H9 (cell line): ENCODE data around the gene HTR7. TPM values are rescaled to one million over a fixed set of nuclear protein-coding genes. Genes with fewer than 3 reads are reported as not detected.

Experiments used
- DNase-seq: peaks from one replicate; pipeline ENCODE4 v3.0.0-alpha.2; 2017
- H2AFZ ChIP-seq: one replicate; pipeline ENCODE4 v1.6.1; 2013; ENCODE audit warnings: mild to moderate bottlenecking, low read length, control low read depth, moderate library complexity
- H2AK5ac ChIP-seq: 2 replicates; pipeline ENCODE4 v1.6.1; 2013; ENCODE audit warnings: low read length, control low read depth, mixed read lengths; ENCODE audit not compliant: insufficient read length
- H2BK120ac ChIP-seq: one replicate; pipeline ENCODE4 v1.6.1; 2013; ENCODE audit warnings: low read depth, mild to moderate bottlenecking, low read length, control low read depth, inconsistent platforms; ENCODE audit not compliant: poor library complexity, severe bottlenecking
- H2BK12ac ChIP-seq: 2 replicates; pipeline ENCODE4 v1.6.1; 2013; ENCODE audit warnings: low read length, control low read depth, mixed read lengths, low read depth; ENCODE audit not compliant: insufficient read length
- H2BK15ac ChIP-seq: 2 replicates; pipeline ENCODE4 v1.6.1; 2013; ENCODE audit warnings: low read depth, low read length, control low read depth
- H2BK20ac ChIP-seq: one replicate; pipeline ENCODE4 v1.6.1; 2013; ENCODE audit warnings: low read depth, mild to moderate bottlenecking, low read length, control low read depth, inconsistent platforms; ENCODE audit not compliant: poor library complexity, severe bottlenecking
- H2BK5ac ChIP-seq: 2 replicates; pipeline ENCODE4 v1.6.1; 2013; ENCODE audit warnings: low read length, control low read depth, mixed read lengths; ENCODE audit not compliant: insufficient read length
- H3K14ac ChIP-seq: 2 replicates; pipeline ENCODE4 v1.6.1; 2013; ENCODE audit warnings: low read length, control low read depth; ENCODE audit not compliant: insufficient read depth
- H3K18ac ChIP-seq: 2 replicates; pipeline ENCODE4 v1.6.1; 2013; ENCODE audit warnings: low read depth, mild to moderate bottlenecking, mixed read lengths, low read length, control low read depth; ENCODE audit not compliant: insufficient read length
- H3K23ac ChIP-seq: 2 replicates; pipeline ENCODE4 v1.6.1; 2013; ENCODE audit warnings: low read length, control low read depth, mixed read lengths, low read depth; ENCODE audit not compliant: insufficient read length
- H3K23me2 ChIP-seq: 2 replicates; pipeline ENCODE4 v1.6.1; 2013; ENCODE audit warnings: low read depth, mild to moderate bottlenecking, mixed read lengths, low read length, control low read depth; ENCODE audit not compliant: insufficient read length, poor library complexity, severe bottlenecking
- H3K27ac ChIP-seq: 2 replicates; pipeline ENCODE4 v1.5.1; 2013; ENCODE audit warnings: low read length, control low read depth, mixed read lengths, low read depth; ENCODE audit not compliant: insufficient read length
- H3K27me3 ChIP-seq: 2 replicates; pipeline ENCODE4 v1.6.1; 2013; ENCODE audit warnings: low read length, control low read depth, inconsistent platforms; ENCODE audit not compliant: insufficient read depth
- H3K4ac ChIP-seq: 2 replicates; pipeline ENCODE4 v1.6.1; 2013; ENCODE audit warnings: low read depth, mild to moderate bottlenecking, control low read depth, inconsistent platforms, low read length, moderate library complexity
- H3K4me1 ChIP-seq: 2 replicates; pipeline ENCODE4 v1.6.1; 2013; ENCODE audit warnings: low read length, control low read depth, inconsistent platforms; ENCODE audit not compliant: insufficient read depth
- H3K4me2 ChIP-seq: 2 replicates; pipeline ENCODE4 v1.6.1; 2013; ENCODE audit warnings: low read length, control low read depth, mixed read lengths; ENCODE audit not compliant: insufficient read length, insufficient read depth
- H3K56ac ChIP-seq: 2 replicates; pipeline ENCODE4 v1.6.1; 2013; ENCODE audit warnings: low read depth, mild to moderate bottlenecking, mixed read lengths, low read length, control low read depth; ENCODE audit not compliant: insufficient read length
- H3K79me1 ChIP-seq: 2 replicates; pipeline ENCODE4 v1.6.1; 2013; ENCODE audit warnings: low read depth, mild to moderate bottlenecking, moderate library complexity, low read length, control low read depth, inconsistent platforms; ENCODE audit not compliant: insufficient read depth, poor library complexity, severe bottlenecking
- H3K79me2 ChIP-seq: 2 replicates; pipeline ENCODE4 v1.6.1; 2013; ENCODE audit warnings: low read length, control low read depth, inconsistent platforms; ENCODE audit not compliant: insufficient read depth
- H3K9ac ChIP-seq: 2 replicates; pipeline ENCODE4 v1.6.1; 2013; ENCODE audit warnings: low read length, control low read depth, mixed read lengths; ENCODE audit not compliant: insufficient read length; ENCODE audit errors: extremely low read depth
- H3K9me3 ChIP-seq: one replicate; pipeline ENCODE4 v1.6.1; 2013; ENCODE audit warnings: low read depth, low read length, inconsistent platforms; ENCODE audit not compliant: control insufficient read depth
- H3T11ph ChIP-seq: one replicate; pipeline ENCODE4 v1.6.1; 2013; ENCODE audit warnings: mild to moderate bottlenecking, low read length, control low read depth, inconsistent platforms
- H4K20me1 ChIP-seq: one replicate; pipeline ENCODE4 v1.6.1; 2013; ENCODE audit not compliant: control insufficient read depth, insufficient read length, insufficient read depth
- H4K5ac ChIP-seq: 2 replicates; pipeline ENCODE4 v1.6.1; 2013; ENCODE audit warnings: low read depth, mild to moderate bottlenecking, mixed read lengths, low read length, control low read depth; ENCODE audit not compliant: insufficient read length
- H4K8ac ChIP-seq: replicated peaks from 2 replicates; pipeline ENCODE4 v1.6.1; 2013; ENCODE audit warnings: low read length, control low read depth, mixed read lengths, low read depth; ENCODE audit not compliant: insufficient read length
- H4K91ac ChIP-seq: 2 replicates; pipeline ENCODE4 v1.6.1; 2013; ENCODE audit warnings: low read depth, mild to moderate bottlenecking, moderate library complexity, mixed read lengths, low read length, control low read depth; ENCODE audit not compliant: insufficient read length
- H3K27ac Mint-ChIP-seq, 3 experiments: 2 replicates in 2 of 3; 3 replicates in 1 of 3; pipeline ENCODE4 v1.8.0; 2020 to 2021; ENCODE audit warnings: mixed read lengths in 3 of 3, mild to moderate bottlenecking in 1 of 3, moderate library complexity in 1 of 3
- H3K27me3 Mint-ChIP-seq: 2 replicates; pipeline ENCODE4 v1.8.0; 2021; ENCODE audit warnings: low read depth, mild to moderate bottlenecking, moderate library complexity, mixed read lengths
- H3K36me3 Mint-ChIP-seq, 3 experiments: 2 replicates in 2 of 3; 3 replicates in 1 of 3; pipeline ENCODE4 v1.8.0; 2020 to 2021; ENCODE audit warnings: low read depth in 3 of 3, mixed read lengths in 3 of 3; ENCODE audit not compliant: insufficient read depth in 1 of 3
- H3K4me1 Mint-ChIP-seq, 2 experiments: 2 replicates each; pipeline ENCODE4 v1.8.0; 2020; ENCODE audit warnings: mixed read lengths in 2 of 2
- H3K4me3 Mint-ChIP-seq, 2 experiments: 2 replicates in 1 of 2; 3 replicates in 1 of 2; pipeline ENCODE4 v1.8.0; 2020 to 2021; ENCODE audit warnings: mild to moderate bottlenecking in 2 of 2, mixed read lengths in 2 of 2, moderate library complexity in 1 of 2
- H3K9me3 Mint-ChIP-seq, 2 experiments: 2 replicates in 1 of 2; 3 replicates in 1 of 2; pipeline ENCODE4 v1.8.0; 2020; ENCODE audit warnings: mild to moderate bottlenecking in 2 of 2, mixed read lengths in 2 of 2, moderate library complexity in 1 of 2
- WGBS: extraction: QIAGEN DNeasy Blood & Tissue Kit; methylation state at CpG from one replicate; pipeline ENCODE4 v1.1.7; 2013; ENCODE audit warnings: missing lambda C conversion rate, low lambda C conversion rate, mixed read lengths; ENCODE audit not compliant: insufficient read length; ENCODE audit errors: extremely low coverage; 5-methylcytosine and 5-hydroxymethylcytosine counted together
- total RNA-seq: library from RNA; stranded (reverse); gene quantifications from 2 replicates; pipeline ENCODE4 v1.2.1, GENCODE V29; 2021
- TF ChIP-seq, protein P1 (sequence below): fragments of 200-600 bp; sonication (generic); conservative IDR thresholded peaks from 3 replicates; pipeline ENCODE4 v1.8.0; 2021; ENCODE audit warnings: antibody characterized with exemption, mild to moderate bottlenecking

The HTR7 gene
- total RNA-seq, 1 experiment from 2014 or later, result 21.3 TPM

DNA sequence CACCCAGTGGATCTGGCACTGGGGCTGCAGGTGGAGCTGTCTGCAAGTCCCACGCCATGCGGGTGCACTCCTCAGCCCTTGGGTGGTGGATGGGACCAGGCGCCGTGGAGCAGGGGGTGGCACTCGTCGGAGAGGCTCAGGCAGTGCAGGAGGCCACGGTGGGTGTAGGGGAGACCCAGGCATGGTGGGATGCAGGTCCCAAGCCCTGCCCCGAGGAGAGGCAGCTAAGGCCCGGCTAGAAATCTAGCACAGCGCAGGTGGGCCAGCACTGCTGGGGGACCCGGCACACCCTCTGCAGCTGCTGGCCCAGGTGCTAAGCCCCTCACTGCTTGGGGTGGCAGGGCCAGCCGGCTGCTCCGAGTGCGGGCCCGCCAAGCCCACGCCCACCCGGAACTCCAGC is 25.7 kb downstream of the HTR7 start:
- Histone ChIP-seq H2BK20ac (no peak overlapping the region), H3K9ac (no peak overlapping the region), H2BK12ac (no peak overlapping the region), H3K23ac (no peak overlapping the region), H4K20me1 (no peaks in the 10 kb centered on the region), H2BK120ac (no peak overlapping the region), H3K4me2 (no peak overlapping the region), H2BK5ac (no peak overlapping the region), H3K14ac (no peak overlapping the region), H4K91ac (no peak overlapping the region), H3K79me2 (no peaks in the 10 kb centered on the region), H3K23me2 (no peaks in the 10 kb centered on the region), H2AK5ac (no peak overlapping the region), H2BK15ac (no peak overlapping the region), H2AFZ (no peak overlapping the region), H3K18ac (no peak overlapping the region), H3K4ac (no peak overlapping the region), H3K56ac (no peak overlapping the region), H4K8ac (no peak overlapping the region), H3K27me3 (no peaks in the 10 kb centered on the region), H3K79me1 (no peaks in the 10 kb centered on the region), H3K9me3 (no peaks in the 10 kb centered on the region), H3K4me1 (no peaks in the 10 kb centered on the region), H3T11ph (no peak overlapping the region), H3K27ac (no peak overlapping the region), H4K5ac (no peak overlapping the region)
- Mint-ChIP-seq H3K36me3 (peaks cover 7 to 16% (median 12%) of the 10 kb centered on the region in 3 experiments; a peak in 6 of 7 replicates), H3K9me3 (peaks cover 8 to 9% of the 10 kb centered on the region in 2 experiments; a peak in 4 of 5 replicates), H3K4me3 (no peak overlapping the region), H3K4me1 (no peaks in the 10 kb centered on the region), H3K27me3 (peaks cover 2% of the 10 kb centered on the region), H3K27ac (no peak overlapping the region)
- TF ChIP-seq, protein P1, sequence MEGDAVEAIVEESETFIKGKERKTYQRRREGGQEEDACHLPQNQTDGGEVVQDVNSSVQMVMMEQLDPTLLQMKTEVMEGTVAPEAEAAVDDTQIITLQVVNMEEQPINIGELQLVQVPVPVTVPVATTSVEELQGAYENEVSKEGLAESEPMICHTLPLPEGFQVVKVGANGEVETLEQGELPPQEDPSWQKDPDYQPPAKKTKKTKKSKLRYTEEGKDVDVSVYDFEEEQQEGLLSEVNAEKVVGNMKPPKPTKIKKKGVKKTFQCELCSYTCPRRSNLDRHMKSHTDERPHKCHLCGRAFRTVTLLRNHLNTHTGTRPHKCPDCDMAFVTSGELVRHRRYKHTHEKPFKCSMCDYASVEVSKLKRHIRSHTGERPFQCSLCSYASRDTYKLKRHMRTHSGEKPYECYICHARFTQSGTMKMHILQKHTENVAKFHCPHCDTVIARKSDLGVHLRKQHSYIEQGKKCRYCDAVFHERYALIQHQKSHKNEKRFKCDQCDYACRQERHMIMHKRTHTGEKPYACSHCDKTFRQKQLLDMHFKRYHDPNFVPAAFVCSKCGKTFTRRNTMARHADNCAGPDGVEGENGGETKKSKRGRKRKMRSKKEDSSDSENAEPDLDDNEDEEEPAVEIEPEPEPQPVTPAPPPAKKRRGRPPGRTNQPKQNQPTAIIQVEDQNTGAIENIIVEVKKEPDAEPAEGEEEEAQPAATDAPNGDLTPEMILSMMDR, result no peak
- DNase-seq, result no peak
- WGBS, result no CpG with 5 or more reads among the region's 17 CpGs
